ENCODE measurements around the gene GALNT18.

Gene GALNT18

DNA sequence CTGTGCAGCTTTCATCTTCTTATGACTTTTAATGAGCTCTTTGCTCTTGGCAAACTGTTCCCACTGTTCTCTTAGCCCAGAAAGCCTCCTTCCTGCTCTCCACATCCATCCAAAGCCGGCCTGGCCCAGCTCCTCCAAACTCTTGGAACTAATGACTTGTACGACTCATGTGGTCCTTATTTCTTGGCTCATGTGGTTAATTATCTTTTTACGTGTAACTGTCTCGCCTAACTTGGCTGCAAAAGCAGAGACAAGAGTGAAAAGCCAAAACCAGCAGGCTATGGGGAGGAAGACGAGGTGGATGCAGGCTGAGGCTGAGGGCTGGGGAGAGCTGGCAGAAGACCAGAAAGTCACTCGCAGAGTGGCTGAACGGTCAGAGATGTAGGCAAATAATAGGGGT is 274.2 kb downstream of the GALNT18 start:
- DNase-seq (ENCODE audit: low read depth) = no peak

DNA sequence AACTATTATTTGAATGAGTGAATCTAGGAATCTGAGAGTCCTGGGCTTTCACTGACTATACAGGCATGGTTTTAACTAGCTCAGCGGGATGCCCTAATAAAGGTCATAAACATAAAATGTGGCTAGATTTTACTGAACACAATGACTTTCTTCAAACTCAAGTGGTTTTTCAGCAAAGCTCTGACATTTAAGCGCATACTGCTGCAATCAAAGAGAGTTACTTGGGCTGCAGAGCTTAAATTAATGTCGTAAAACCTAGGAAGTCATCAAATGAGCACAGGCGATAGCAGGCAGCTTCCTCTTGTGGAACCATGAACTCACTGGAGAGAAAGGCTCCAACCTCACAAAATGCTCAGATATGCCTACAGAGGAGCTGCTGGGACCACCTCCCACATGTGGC is 275.5 kb downstream of the GALNT18 start:
- no peak for DNase-seq (ENCODE audit: low read depth)

DNA sequence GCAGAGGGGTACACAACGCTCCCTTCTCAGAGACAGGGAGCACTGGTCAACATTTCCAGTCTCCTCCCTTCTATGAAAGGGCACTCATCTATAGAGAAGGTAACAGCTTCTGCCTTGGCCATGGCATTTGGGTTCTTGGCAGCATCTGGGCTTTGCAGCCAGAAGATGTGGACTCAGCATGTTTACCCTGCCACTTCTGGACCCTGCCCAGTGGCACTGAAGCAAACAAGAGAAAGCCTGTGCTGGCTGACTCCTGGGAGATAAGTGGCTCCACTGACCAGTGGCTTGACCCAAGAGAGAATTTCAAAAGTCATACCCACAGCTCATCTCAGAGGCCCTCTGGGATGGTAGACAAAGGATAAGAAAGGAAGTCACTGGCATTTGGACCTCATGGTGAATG is 276.7 kb downstream of the GALNT18 start:
- no peak for DNase-seq (ENCODE audit: low read depth)

DNA sequence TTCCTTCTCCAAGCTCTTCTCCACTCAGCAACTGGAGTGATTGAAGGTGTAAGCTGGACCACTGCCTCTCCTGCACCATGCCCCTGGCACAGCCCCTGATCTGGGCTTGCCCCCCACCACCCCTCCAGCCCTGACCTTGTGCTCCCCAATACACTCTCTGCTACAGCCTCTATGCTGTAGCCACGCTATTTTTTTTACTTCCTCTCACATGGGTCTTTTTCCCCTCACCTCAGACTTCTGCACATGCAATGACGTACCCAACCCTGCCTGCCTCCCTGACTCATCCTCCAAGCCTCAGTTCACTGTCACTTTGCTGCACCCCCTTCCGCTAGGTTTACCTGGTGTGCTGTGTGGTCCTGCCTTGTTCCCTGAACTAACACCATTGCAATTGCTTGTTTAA is 277.8 kb downstream of the GALNT18 start:
- no peak for DNase-seq (ENCODE audit: low read depth)

DNA sequence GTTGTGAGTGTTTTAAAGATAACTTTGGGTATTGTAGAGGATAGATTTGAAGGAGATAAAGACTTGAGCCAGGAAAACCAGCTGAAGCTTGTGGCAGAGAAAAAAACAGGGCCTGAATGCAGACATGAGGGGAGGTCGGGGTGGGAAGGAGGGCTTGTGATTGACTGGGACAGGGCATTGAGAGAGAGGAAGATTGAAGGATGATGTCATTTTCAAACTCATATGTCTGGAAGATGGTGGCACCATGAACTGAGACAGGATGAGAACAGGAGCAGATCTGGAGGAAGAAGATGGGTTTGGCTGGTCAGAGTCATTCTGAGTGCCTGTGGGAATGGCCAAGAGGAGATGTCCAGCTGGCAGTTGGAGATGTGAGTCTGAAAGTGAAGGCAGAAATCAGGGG is 283.5 kb downstream of the GALNT18 start:
- DNase-seq (ENCODE audit: low read depth) = no peak

DNA sequence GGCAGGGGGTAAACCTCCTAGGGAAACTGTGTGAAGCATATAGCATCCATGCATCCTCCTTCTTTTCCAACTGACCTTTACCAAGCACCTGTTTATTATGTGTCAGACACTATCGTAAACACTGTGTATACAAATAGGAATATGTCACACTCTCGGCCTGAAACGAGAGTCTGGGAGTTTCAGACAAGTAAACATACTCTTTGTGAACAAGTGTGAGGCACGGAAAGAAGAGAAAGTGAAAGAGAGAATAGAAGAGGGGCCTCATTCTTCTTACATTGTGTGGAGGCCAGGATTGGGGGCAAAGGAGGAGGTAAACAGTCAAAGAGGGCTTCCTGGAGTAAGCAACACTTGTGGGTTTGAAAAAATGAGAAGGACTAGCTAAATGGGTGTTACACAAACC is 285.1 kb downstream of the GALNT18 start:
- no peak for DNase-seq (ENCODE audit: low read depth)

DNA sequence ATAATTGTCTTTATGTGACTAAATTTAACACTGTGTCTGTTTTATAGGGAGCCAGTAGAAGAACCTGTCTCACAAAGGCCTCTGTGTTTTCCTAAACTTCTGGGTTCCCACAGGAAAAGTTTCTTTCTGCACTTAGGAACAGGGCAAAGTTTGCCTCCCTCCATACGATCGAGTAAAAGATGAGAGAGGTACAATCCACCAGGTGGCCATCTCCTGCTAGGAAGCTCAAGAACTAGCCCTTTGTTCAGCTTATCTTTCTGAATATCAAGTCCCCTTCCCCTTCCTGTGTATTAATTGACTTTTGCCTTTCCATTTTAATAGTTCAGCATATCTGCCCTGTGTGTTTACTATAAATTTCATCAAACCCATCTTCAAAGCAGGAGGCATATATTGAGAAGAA is 286.8 kb downstream of the GALNT18 start:
- no peak for DNase-seq (ENCODE audit: low read depth)

DNA sequence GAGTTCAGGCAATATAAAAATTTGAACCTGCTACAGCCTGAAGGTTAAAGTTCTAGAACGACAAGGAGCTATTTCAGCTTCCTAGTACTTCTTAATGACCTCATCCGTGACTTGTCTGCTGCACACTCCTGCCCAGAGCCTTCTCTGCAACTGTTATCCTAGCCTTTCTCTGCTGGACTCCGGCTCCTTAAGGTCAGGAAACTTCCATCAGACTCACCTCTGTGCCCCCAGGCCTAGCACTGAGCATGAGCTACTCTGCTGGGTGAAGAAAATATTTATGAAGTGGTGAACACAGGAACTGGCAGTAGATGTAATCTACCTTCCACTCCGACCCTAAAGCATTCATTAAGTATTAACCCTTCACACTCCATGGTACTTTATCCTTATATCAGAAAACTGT is 287.2 kb downstream of the GALNT18 start:
- DNase-seq (ENCODE audit: low read depth) = no peak

DNA sequence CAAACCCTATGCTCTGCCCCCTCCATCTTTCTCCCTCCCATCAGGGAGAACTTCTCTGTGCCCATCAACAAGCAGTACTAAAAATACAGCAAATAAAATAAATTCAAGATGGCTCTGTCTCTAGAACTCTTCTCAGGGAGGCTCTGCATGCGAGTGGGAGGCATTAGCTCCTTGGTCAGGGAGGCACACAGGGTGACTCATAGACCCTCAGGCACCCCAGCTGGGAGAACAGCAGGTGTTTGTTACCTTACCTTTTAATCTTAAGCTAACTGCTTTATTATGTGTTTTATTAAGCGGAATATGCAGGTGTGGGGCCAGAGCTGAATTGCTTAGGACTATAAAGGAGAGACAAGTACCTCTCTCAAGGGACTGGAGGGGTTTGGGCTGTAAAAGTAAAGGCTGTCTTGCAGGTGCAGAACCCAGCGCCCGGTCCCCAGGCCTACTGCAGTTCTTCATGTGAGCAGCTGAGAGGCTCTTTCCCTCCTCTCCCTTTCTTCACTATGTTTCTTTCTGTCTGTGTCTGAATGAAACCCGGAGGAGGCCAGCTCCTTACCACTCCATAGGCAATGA is 289.6 kb downstream of the GALNT18 start:
- no peak for DNase-seq (ENCODE audit: low read depth)

DNA sequence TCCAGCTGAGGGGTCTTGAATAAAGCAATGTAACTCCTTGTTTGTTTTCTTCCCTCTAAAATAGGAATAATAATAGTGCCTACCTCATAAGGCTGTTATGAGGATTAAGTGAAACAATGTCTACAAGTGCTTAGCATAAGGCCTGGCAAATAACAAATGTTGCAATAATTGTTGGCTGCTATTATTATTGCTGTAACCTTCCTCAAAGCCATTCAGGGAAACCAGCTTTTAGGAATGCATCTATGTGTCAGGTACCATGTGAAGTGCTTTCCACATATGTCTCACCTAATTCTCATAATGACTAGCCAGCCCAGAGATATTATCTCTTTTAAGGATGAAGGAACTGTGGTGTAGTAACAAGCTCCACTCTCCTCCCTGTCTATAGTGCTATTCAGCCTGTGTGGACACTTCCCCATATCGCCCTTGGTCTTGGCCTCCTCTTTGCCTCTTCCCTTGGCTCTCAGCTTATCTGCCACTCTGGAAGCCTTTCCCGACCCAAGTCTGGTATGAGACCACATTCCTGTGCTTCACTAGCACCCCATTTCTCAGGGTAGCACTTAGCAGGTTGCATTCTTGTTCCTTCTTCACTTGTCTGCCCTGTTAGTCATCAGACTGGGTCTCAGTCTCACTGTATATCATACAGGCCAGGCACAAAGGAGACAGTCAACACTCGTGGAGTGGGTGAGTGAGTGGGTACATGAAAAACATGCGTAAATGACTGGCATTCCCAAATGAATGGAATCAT is 292.6 kb downstream of the GALNT18 start:
- no peak for DNase-seq (ENCODE audit: low read depth)

DNA sequence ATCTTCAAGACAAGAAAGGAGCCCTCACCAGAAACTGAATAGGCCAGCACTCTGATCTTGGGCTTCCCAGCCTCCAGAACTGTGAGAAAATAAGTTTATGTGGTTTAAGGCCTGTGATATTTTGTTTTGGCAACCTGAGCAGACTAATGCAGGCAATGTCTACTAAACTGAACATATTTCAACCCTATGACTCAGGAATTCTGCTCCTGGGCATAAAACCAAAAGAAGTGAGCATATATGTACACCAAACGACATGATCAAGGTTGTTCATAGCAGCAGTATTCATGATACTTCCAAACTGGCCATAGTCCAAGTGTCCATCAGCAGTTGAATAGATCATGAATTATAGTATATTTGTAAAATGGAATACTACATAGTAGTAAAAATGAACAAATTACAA is 297.7 kb downstream of the GALNT18 start:
- DNase-seq (ENCODE audit: low read depth) = no peak

DNA sequence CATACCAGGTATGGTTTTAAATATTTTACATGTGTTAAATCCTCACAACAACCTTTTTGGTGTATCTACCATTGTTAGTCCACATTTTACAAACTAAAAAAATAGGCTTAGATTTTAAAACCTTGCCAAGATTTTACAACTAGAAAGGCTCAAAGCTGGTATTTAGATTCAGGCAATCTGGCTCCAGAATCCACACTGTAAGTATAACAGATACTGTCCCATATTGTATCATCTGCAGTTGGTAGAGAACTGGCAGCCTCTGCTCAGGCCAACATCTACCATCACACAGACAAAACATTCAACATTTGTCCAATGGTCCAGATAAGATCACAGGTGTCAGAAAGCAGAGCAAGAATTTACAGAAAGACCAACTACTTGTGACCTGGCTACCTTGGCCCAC is 299.7 kb downstream of the GALNT18 start:
- no peak for DNase-seq (ENCODE audit: low read depth)

DNA sequence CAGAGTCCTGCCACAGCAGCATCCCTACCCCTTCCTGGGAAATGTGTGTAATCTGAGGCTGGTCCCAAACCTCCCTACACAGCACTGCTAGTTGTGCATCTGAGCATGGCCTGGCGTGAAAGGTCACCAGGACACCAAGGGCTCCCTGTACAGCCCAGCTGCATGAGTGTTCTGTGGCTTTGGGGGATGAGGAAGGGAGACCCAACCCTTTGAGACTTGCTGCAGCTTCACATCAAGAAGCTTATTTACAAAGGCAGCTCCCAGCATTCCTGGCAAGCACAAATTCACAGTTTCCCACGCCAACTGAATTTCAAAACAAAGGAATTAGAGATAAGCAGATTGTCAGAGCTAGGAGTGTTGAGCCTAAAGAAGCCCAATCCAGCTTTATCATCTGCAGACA is 301.0 kb downstream of the GALNT18 start:
- no peak for DNase-seq (ENCODE audit: low read depth)

DNA sequence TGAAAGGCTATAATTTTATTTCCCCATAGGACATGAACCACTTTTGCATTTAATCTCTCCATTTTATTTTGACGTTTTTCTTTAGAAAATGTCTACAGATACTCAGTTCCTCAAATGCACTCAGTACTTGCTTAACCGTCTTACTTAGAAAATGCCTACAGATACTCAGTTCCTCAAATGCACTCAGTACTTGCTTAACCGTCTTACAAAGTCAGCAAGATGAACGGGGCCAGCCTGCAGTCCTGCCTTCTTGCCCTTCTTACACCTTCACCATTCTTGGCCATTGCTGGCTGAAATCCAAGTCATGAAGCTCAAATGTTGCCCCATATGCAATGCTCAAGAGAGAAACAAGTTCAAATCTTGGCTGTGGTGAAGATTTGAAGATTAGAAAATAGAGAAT is 302.8 kb downstream of the GALNT18 start:
- no peak for DNase-seq (ENCODE audit: low read depth)

DNA sequence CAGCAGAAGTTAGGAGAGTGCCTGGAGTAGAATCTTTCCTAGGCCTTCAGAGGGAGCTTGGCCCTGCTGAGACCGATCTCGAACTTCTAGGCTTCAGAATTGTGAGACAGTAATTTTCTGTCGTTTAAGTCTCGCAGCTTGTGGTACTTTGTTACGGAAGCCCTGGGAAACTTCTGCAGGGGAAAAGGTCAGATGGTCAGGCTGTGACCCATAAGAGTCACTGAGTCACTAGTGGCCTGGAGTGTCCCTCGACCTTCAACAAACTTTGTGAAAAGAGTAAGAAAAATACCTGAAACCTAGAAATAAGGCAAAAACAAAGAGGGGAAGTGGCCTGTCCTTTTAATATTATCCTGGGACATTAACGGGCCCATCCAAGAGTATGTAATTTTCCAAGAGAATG is 303.3 kb downstream of the GALNT18 start:
- no peak for DNase-seq (ENCODE audit: low read depth)

DNA sequence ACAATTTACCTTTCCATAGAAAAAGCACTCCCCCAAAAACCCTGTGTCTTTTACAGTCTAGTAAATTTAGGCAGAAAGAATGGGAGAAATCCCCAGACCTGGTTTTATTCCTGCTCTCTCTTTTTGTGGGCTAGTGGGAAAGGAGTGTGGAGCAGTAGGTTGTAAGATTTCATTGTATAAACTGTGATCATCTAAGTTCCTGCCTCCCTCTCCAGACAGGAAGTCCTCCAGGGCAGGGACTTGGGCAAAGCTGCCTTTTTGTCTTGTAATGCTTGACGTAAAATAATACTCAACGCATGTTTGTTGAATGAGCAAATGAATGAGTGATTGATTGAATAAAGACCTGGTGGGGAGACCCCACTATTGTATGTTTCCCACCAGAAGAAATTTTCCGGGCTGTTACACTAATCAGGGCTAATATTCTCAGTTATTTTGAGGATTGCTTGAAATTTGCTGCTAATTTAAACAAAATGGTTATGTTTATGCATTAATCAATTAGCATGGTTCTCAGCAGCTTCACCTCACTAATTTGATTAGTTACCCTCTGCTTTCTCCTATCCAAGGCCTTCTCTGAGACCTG is 305.1 kb downstream of the GALNT18 start:
- DNase-seq (ENCODE audit: low read depth) = no peak

DNA sequence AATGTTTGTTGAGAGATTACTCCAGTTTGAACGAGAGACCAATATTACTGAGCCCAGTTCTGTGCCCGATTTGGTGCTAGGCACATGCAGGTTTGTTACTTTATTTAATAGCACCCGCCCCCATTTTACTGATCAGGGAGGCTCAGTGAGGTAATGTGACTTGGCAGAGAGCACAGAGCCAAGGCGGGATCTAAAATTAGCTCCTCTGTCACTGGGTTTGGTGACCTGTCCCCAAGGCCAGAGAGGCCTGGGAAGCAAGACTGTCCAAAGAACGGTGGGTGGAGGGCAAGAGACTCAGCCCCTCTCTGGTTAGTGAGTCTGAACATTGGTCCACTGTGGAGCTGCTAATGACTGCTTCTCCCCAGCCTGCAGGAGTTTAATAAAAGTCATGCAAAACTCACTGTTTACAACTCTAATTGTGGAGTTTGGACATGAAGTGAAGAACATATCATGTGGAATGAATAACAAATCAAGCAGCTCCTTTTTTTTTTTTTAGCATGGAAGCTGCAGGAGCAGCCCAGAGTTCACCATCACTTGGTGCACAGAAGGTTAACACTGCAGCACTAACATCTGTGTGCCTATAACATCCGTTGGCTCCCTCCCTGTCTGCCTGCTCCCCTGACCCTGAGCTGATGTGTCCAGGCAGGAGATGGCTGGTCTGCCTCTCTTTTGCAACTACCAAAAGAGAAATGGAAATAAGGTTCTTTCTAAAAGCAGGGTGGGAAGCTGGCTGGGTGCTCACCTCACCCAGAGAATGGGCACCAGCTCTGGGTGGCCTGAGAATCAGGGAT is 307.7 kb downstream of the GALNT18 start:
- no peak for DNase-seq (ENCODE audit: low read depth)

DNA sequence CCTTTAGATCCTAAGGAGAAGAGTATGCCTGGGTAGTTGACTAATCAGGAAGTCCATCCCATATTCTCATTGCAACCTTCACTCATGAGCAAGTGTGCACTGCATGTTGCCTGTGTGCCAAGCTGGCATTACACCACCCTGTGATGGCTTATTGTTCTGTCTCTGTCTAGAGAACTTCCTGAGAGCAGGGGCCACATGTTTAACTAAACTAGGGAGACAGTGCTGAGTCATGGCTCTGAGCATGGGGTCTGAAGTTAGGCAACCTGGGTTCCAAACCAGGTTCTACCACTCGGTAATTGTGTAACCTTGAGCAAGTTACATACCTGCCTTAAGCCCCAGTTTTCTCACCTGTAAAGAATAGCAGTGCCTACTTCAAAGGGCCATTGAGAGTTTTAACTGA is 308.4 kb downstream of the GALNT18 start:
- no peak for DNase-seq (ENCODE audit: low read depth)

DNA sequence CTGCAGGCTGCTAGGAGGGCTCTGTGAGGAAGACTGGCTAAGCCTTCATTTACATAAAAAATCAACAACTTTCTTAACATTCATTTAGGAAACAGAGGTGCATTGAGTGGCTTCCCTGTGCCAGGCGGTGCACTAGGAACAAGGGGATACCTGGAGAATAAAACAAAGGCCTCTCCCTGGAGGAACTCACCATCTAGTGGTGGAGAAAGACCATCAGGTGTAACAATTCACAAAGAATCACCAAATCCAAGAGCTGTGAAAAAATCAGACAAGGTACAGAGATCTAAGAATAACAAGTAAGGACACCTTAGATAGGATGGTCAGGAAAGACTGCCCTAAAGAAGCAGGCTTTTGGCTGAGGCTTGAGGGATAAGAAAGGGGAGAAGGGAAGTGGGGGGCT is 309.1 kb downstream of the GALNT18 start:
- DNase-seq (ENCODE audit: low read depth) = no peak

DNA sequence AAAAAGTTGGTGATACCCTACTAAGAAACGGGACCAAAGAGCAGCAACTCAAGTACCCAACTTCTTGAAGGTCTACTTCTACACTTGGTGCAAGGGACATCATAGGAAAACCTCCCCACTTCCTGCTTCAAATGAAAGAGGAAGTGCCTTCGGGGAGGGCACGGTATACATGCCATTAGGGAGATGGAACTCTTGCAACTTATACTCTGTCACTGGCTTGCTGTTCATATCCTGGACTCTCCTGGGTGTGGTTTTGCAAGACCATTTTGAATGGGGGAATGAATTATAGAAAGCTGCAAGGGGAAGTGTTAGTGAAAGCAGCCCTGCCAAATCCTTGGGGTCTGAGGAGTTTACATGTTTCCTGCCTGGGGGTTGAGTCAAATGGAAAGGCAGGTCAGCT is 310.6 kb downstream of the GALNT18 start:
- DNase-seq (ENCODE audit: low read depth) = no peak

DNA sequence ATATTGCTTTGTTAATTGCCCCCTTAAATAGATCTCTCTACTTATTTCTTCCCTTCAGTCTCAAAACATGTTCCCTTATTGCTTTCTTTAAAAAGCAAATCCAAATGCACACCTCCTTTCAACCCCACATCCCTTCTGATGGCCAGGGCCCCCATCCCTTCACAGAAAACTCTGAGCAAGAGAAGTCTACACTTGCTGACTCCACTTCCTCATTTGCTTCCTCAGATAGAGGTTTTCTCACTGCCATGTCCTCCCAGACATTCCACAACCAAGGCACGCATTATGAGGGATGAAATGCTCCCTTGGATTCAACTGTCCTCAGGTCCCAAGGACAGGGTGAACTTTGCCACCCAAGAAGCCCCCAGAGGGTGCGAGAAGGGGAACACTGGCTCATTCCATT is 311.9 kb downstream of the GALNT18 start:
- DNase-seq (ENCODE audit: low read depth) = no peak

DNA sequence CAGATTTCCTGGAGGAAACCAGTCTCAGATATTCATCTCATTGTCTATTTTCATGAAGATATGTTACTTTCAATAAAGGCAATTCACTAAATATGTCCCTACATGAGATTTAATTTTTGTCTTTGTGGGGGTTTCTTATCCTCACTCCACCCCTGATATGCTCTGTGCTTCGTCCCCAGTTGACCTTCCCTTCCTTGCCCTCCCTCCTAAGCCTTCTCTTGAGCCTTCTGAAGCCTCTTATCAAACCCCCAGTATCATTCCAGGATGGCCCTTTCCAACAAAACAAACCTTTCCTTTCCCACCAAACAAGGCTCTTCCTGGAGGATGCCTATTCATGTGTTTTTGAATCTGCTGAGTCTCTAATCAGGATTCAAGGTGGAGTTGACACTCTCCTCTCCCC is 313.6 kb downstream of the GALNT18 start:
- no peak for DNase-seq (ENCODE audit: low read depth)

DNA sequence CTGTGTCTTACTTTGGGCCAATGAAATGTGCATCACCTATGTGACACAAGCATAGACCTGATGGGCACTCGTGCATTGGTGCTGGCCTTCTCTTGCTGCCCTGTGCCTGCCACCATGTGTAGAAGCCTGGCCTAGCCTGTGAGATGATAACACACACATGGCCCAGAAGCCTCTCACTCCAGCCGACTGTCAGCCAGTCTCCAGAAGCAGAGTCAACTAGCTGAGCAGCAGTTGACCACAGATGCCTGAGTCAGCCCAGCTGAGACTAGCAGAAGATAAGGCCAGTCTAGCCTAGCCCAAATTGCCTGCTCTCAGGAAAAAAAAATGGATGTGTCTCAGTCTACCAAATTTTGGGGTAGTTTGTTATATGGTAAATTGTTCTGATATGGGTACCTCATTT is 314.9 kb downstream of the GALNT18 start:
- no peak for DNase-seq (ENCODE audit: low read depth)

All from activated T-helper 1 cell treated with Interleukin-2 at 50 U/mL for 16 hours (primary cell).